HG02970 (cell line): ENCODE measurements around the gene RBM34.
"Not testable (repeated sequence)": the region's sequence is repeated elsewhere in the genome, so short reads cannot be mapped to it uniquely, and the experiment has no call there.

Experiments used
- ATAC-seq: cut with Tn5 transposase; IDR thresholded peaks from one replicate; pipeline ENCODE4 v1.9.1; 2021; ENCODE audit warnings: mild to moderate bottlenecking, moderate library complexity, moderate number of reproducible peaks; ENCODE audit not compliant: unreplicated experiment, low FRiP score

The RBM34 gene

GRCh38 chr1:235093696-235094592, 67.1 kb downstream of the RBM34 start:
- no peak for ATAC-seq

- no peak for ATAC-seq
Measured at GRCh38 chr1:235093013-235093695, 67.9 kb downstream of the RBM34 start.

GRCh38 chr1:235092415-235092814, 68.6 kb downstream of the RBM34 start:
- not testable (repeated sequence) for ATAC-seq

- not testable (repeated sequence) for ATAC-seq
Measured at GRCh38 chr1:235092045-235092406, 69.0 kb downstream of the RBM34 start.

- not testable (repeated sequence) for ATAC-seq
Measured at GRCh38 chr1:235091319-235092044, 69.6 kb downstream of the RBM34 start.

GRCh38 chr1:235090406-235091069, 70.5 kb downstream of the RBM34 start:
- ATAC-seq, result no peak

- ATAC-seq, result no peak
Measured at GRCh38 chr1:235088907-235089306, 72.1 kb downstream of the RBM34 start.

GRCh38 chr1:235088430-235088829, 72.6 kb downstream of the RBM34 start:
- no peak for ATAC-seq

- no peak for ATAC-seq
Measured at GRCh38 chr1:235087906-235088305, 73.1 kb downstream of the RBM34 start.

GRCh38 chr1:235085411-235086117, 75.5 kb downstream of the RBM34 start:
- not testable (repeated sequence) for ATAC-seq
